H1 (cell line): Measurements from ENCODE around the gene CLBA1. TPM values are rescaled to one million over a fixed set of nuclear protein-coding genes. Genes with fewer than 3 reads are reported as not detected.

ENCODE experiments used
- CHD7 ChIP-seq: fragments of 300-600 bp; sonication (generic); IDR thresholded peaks from 2 replicates; pipeline ENCODE4 v1.7.1; 2012; ENCODE audit warnings: low read length, moderate library complexity, mild to moderate bottlenecking, inconsistent platforms; ENCODE audit not compliant: insufficient replicate concordance
- GABPA ChIP-seq: IDR thresholded peaks from 2 replicates; pipeline ENCODE4 v1.6.1; 2011; ENCODE audit warnings: mild to moderate bottlenecking, low read length, moderate library complexity, borderline replicate concordance; ENCODE audit not compliant: insufficient read depth
- NRF1 ChIP-seq: IDR thresholded peaks from 2 replicates; pipeline ENCODE4 v1.6.1; 2011; ENCODE audit warnings: mild to moderate bottlenecking, low read depth, low read length, improper control_type of control experiment
- polyA plus RNA-seq, 7 experiments: library from polyadenylated mRNA; depleted of rRNA in 3 of 7; stranded (reverse) in 5 of 7; unstranded in 2 of 7; fragments of >200 nt in 5 of 7; fragments of 200-250 nt in 2 of 7; gene quantifications; 1 replicate in 5 of 7; 2 replicates in 1 of 7; 4 replicates in 1 of 7; pipeline versions ENCODE4 v1.2.1 to v1.2.3, GENCODE V29; 2011 to 2013; ENCODE audit warnings: missing spikeins in 2 of 7, mixed read lengths in 2 of 7
- total RNA-seq: library from RNA; stranded (reverse); fragmentation: NEBNext Ultra II Directional; extraction: Animal tissue kit (Norgen Biotek cat#: 25700); gene quantifications from 2 replicates; pipeline ENCODE4 v1.2.1, GENCODE V29; 2021

CLBA1 gene
- total and polyA plus RNA-seq, 2 of the 8 experiments (the other 6 are each of a cell fraction or from before 2014, with no cell fraction given): 1.6 to 2.4 TPM

DNA sequence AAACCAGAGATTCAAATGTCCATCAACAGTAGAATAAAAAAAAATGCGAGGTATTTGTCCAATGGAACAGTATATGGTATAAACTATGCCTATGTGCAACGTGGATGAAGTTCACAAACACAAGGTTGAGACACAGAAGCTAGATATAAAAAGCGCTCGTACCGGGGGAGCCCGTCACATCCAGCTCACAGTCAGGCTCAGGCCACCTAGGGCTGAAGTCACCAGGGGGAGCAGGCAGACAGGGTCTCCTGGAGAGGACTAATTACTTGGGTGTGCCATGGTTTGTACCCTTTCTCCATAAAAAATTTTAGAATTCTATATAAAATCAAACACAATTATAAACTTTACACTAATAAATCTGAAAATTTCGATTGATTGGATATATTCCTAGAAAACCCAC, 21.0 kb upstream of the CLBA1 start (continued):
- TF ChIP-seq GABPA (no peak), CHD7 (no peak), NRF1 (no peak)
